GM19035 (cell line): ENCODE results near the gene DHRS4L2.
"Not testable (repeated sequence)": the region's sequence is repeated elsewhere in the genome, so short reads cannot be mapped to it uniquely, and the experiment has no call there.

Experiments used
- ATAC-seq: cut with Tn5 transposase; IDR thresholded peaks from one replicate; pipeline ENCODE4 v1.9.1; 2021; ENCODE audit not compliant: unreplicated experiment

DHRS4L2 gene

DNA sequence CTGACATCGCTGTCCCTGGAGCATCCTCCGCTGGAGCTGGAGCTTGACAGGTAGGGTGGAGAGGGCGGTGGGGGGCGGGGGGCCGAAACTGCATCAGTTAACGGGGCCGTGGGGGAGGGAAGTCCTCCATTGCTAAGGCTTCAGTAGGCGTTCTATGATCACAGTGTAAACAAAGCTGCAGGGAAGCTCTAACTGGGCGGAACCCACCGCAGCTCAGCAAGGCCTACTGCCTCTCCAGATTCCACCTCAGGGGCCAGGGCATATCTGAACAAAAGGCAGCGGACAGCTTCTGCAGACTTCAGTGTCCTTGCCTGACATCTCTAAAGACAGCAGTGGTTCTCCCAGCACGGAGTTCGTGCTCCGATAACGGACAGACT lies 18.5 kb upstream of the DHRS4L2 start:
- ATAC-seq, result not testable (repeated sequence)

- ATAC-seq, result not testable (repeated sequence)
Observed at GRCh38 chr14:23973178-23973577, 15.6 kb upstream of the DHRS4L2 start.

- not testable (repeated sequence) for ATAC-seq
Observed at GRCh38 chr14:23974041-23974440, 14.7 kb upstream of the DHRS4L2 start.

DNA sequence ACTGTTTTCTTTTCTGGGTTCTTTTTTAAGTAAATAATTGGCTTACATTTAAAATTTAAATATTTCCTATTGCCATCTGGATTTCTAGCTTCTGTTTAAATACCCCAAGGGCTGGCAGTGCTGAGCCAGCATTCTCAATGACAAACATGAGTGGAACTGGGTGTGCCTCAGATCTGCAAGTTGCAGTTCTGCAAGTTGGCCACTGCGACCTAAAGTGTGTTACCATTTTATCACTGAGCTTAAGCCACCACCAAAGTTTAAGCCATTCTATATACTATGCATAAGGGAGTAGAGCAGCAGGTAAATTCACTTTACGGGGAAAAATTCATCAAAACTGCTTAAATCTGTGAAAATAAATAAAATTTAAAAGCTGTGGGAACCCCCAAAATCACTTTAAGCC lies 11.5 kb upstream of the DHRS4L2 start:
- ATAC-seq, result not testable (repeated sequence)

DNA sequence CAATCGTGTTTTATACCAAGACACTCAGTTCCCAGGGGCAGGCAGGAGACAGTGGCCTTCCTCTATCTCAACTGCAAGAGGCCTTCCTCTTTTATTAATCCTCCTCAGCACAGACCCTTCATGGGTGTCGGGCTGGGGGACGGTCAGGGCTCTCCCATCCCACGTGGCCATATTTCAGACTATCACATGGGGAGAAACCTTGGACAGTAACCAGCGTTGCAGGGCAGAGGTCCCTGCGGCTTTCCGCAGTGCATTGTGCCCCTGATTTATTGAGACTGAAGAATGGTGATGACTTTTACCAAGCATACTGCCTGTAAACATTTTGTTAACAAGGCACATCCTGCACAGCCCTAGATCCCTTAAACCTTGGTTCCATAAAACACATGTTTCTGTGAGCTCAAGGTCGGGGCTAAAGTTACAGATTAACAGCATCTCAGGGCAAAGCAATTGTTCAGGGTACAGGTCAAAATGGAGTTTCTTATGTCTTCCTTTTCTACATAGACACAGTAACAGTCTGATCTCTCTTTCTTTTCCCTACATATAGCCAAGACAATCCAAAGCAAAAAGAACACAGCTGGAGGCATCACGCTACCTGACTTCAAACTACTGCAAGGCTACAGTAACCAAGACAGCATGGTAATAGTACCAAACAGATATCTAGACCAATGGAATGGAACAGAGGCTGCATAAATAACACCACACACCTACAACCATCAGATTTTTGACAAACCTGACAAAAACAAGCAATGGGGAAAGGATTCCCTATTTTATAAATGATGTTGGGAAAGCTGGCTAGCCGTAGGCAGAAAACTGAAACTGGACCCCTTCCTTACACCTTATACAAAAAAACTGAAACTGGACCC lies 6.5 kb upstream of the DHRS4L2 start:
- ATAC-seq, result not testable (repeated sequence)

DNA sequence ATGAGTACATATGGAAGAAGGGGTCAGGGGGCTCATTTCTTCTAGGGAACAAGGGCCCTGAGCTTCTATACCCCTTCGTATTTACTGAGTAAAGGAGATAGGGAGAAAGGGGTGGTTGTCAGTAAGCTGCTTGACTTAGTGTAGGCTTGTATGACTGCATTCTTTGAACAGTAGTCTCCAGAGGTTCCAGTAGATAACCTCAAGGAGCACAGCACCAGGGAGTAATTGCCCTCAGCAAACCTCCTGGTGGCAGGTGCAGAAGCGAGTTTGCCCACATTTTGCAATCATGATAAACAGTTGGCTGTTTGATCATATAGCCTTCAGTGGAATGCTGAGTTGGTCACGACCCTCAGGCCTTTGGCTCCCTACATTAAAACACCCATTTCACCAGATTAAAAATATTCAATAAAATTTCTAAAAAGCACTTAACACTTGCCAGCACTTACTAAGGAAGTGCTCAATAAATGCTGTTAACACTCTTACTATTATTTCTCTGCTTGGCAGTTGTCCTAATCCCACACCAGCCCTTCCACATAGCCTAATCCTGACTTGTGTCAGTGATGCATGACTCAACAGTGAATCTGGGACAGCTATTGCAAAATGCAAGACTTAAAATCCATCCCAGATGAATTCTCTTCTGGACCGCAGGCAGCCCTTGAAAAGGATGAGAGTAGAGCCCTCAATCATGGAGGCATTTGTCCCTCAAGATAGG lies 3.7 kb upstream of the DHRS4L2 start:
- no peak for ATAC-seq

DNA sequence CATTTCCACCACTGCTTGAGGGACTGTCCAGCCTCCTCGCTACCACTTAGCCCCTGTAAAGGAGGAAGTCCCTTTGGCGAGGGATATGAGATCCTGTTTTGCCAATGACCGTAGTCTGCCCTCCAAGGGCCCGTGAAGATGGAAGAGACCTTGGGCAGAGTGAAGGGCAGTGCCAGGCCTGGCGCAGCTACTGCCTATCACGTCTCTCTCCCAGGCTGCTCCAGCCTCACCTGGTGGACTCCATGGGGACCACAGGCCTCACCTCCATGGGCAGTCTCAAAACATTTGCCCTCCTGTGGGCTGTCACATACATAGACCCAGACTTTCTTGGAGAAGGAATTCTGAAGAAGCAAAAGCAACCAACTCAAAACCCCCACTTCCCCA lies 514 bp upstream of the DHRS4L2 start:
- ATAC-seq, result not testable (repeated sequence)

DNA sequence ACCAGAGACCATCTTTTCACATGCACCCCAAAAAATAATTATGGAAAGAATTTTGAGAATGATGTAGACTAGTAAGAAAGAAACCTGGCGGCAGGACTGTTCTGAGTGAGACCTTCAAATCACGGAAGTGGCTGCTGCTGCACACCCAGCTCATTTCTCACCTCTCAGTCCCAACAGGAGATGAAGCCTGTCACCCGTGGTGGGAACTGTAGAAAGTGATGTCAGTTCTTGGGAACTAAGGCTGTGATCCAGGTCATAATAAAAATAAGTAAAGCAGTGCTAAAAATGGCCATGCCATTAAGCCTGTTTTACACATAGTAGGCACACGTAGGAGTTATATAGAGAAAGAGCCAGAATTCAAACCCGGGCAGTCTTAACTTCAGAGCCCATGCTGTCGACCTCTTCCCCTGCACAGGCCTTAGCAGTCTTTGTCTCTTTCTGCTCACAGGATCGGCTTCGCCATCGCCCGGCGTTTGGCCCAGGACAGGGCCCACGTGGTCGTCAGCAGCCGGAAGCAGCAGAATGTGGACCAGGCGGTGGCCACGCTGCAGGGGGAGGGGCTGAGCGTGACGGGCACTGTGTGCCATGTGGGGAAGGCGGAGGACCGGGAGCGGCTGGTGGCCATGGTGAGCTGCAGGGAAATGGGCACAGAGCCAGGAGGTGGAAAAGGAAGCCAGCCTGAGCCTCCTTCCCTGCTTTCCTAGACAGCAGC lies 1.2 kb downstream of the DHRS4L2 start:
- ATAC-seq, result not testable (repeated sequence)

- ATAC-seq, result not testable (repeated sequence)
Observed at GRCh38 chr14:23990961-23991360, 2.2 kb downstream of the DHRS4L2 start.

- not testable (repeated sequence) for ATAC-seq
Observed at GRCh38 chr14:23993042-23993441, 4.3 kb downstream of the DHRS4L2 start.

DNA sequence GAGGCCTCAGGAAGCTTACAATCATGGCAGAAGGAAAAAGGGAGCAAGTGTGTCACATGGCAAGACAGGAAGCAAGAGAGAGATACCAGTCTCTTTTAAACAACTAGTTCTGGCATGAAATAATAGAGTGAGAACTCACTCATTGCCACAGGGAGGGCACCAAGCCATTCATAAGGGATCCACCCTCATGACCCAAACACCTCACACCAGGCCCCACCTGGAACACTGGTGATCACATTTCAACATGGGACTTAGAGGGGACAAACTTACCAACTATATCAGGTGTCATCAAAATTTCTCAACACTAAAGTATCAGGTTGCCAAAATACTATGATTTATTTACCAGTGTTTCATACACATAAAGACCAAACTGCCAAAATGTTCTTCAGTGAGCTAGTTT lies 7.3 kb downstream of the DHRS4L2 start:
- ATAC-seq, result not testable (repeated sequence)

DNA sequence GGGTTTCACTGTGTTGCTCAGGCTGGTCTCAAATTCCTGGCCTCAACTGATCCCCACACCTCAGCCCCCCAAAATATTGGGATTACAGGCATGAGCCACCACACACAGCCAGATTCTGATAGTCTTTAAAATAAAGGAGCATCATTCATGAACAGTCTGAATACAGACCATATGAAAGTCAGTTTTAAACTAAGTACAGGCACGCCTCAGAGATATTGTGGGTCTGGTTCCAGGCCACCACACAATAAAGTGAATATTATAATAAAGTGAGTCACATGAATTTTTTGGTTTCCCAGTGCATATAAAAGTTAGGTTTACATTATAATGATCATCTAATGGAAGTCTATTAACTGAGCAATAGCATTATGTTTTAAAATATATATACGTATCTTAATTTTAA lies 8.1 kb downstream of the DHRS4L2 start:
- not testable (repeated sequence) for ATAC-seq

DNA sequence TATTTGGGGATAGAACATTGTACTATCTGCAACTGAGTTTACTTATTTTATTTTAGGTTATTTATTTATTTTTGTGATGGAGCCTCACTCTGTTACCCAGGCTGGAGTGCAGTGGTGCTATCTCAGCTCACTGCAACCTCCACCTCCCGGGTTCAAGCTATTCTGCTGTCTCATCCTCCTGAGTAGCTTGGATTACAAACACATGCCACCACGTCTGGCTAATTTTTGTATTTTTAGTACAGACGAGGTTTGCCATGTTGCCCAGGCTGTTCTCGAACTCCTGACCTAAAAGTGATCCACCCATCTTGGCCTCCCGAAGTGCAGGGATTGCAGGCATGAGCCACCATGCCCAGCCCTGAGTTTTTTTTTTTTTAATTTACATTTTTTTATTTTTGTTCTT lies 10.9 kb downstream of the DHRS4L2 start:
- ATAC-seq, result not testable (repeated sequence)

- ATAC-seq, result not testable (repeated sequence)
Observed at GRCh38 chr14:24001078-24001477, 12.3 kb downstream of the DHRS4L2 start.

DNA sequence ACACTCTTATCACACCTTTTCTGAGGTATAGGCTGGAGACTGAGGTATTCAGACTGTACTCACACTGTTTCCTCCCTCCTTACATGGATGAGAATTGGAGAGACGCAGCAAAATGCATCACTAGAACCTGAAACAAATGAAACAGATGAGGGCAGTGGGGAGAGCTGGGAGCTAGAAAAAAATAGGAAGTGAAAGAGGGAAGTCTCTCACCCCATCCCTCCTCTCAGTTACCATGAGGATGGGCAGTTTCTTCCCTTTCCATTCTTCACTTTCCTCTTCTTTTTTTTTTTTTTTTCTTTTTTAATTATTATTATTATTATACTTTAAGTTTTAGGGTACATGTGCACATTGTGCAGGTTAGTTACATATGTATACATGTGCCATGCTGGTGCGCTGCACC lies 12.9 kb downstream of the DHRS4L2 start:
- not testable (repeated sequence) for ATAC-seq

- peak; percentile 39 for ATAC-seq
Observed at GRCh38 chr14:24006471-24006816, 17.7 kb downstream of the DHRS4L2 start.

- ATAC-seq, result peak; percentile 88
Observed at GRCh38 chr14:24006817-24007652, 18.3 kb downstream of the DHRS4L2 start.

GRCh38 chr14:24011051-24011450 lies 22.3 kb downstream of the DHRS4L2 start:
- no peak for ATAC-seq

DNA sequence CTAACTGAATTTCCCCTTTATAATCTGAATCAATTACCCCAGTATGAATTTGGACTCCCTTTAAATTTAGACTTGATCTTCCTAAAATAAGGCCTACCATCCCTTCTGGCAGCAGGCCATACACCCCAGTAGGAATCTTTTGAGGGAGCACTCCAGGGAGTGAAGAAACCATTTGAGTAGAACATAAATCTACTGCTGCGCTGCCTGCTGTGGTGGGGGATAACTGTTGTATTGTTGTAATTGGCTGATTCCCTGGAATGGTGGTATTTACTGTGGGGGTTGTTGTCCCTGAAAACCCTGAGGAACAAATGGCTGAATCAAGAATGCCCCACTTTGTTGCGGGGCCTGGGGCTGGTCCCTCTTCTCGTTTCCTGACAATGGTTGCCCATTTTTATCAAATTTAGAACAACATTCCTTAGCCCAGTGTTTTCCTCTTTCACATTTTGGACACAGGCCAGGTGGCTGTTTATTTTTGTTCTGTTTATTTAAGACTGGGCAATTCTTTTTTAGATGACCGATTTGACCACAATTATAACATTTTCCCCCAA lies 24.1 kb downstream of the DHRS4L2 start:
- not testable (repeated sequence) for ATAC-seq
